K562 (cell line): ENCODE results near the gene PTPN18. TPM values are rescaled to one million over a fixed set of nuclear protein-coding genes. Genes with fewer than 3 reads are reported as not detected.

Experiments used
- ATF7 ChIP-seq: fragments of 450-650 bp; IDR thresholded peaks from 2 replicates; pipeline ENCODE4 v1.7.1; 2014; ENCODE audit warnings: mild to moderate bottlenecking, moderate library complexity
- BRD4 ChIP-seq: fragments of 200-600 bp; sonication (generic); IDR thresholded peaks from 2 replicates; pipeline ENCODE4 v1.6.1; 2017; ENCODE audit warnings: inconsistent platforms
- CCAR2 ChIP-seq: fragments of 200-400 bp; formaldehyde crosslinking; IDR thresholded peaks from 2 replicates; pipeline ENCODE4 v1.6.1; 2017; ENCODE audit warnings: mild to moderate bottlenecking, low read depth, low read length
- GATAD2B ChIP-seq: fragments of 450-650 bp; IDR thresholded peaks from 2 replicates; pipeline ENCODE4 v1.6.1; 2017; ENCODE audit warnings: mild to moderate bottlenecking, borderline replicate concordance
- JUND ChIP-seq, 2 experiments: IDR thresholded peaks; 2 replicates in 1 of 2; 3 replicates in 1 of 2; pipeline ENCODE4 v1.6.1; 2011; ENCODE audit warnings: borderline replicate concordance in 2 of 2, low read depth in 2 of 2, low read length in 2 of 2, improper control_type of control experiment in 1 of 2, missing biosample characterization in 1 of 2, missing genetic modification characterization in 1 of 2, missing genetic modification reagents in 1 of 2
- NFE2L1 ChIP-seq: fragments of 450-650 bp; IDR thresholded peaks from 2 replicates; pipeline ENCODE4 v1.6.1; 2016; ENCODE audit warnings: missing genetic modification characterization, low read depth, mild to moderate bottlenecking, missing compliant biosample characterization, moderate library complexity, borderline replicate concordance
- TBP ChIP-seq: optimal IDR thresholded peaks from 2 replicates; pipeline ENCODE3; 2011; ENCODE audit warnings: low read depth, low read length, improper control_type of control experiment
- ZBTB1 ChIP-seq: sonication (generic); formaldehyde crosslinking; IDR thresholded peaks from 2 replicates; pipeline ENCODE4 v1.8.1; 2023; ENCODE audit warnings: missing genetic modification reagents, low read depth, mild to moderate bottlenecking, borderline replicate concordance
- ZBTB33 ChIP-seq: sonication (generic); formaldehyde crosslinking; IDR thresholded peaks from 2 replicates; pipeline ENCODE4 v1.8.1; 2023; ENCODE audit warnings: mild to moderate bottlenecking, missing genetic modification reagents
- ZNF165 ChIP-seq: fragments of 250-450 bp; sonication (Bioruptor Pico); IDR thresholded peaks from 2 replicates; pipeline ENCODE4 v1.4.0; 2020; ENCODE audit warnings: borderline replicate concordance
- ZNF24 ChIP-seq: fragments of 450-650 bp; IDR thresholded peaks from 2 replicates; pipeline ENCODE4 v1.6.1; 2016
- ZNF407 ChIP-seq: fragments of 450-650 bp; IDR thresholded peaks from 2 replicates; pipeline ENCODE4 v1.6.1; 2016; ENCODE audit warnings: low read depth
- polyA plus RNA-seq, 8 experiments: library from polyadenylated mRNA; depleted of rRNA in 4 of 8; stranded (reverse) in 5 of 8; unstranded in 3 of 8; fragments of >200 nt; fragmentation: Nextera tagmentation in 2 of 8; fragmentation: Illumina TruSeq in 1 of 8; extraction: Ambion mirVana in 2 of 8; extraction: Trizol in 1 of 8; gene quantifications; 2 replicates each; pipeline versions ENCODE4 v1.2.1 to v1.2.3, GENCODE V29; 2011 to 2014; ENCODE audit warnings: inconsistent platforms in 1 of 8, missing spikeins in 1 of 8
- total RNA-seq, 7 experiments: library from RNA; depleted of rRNA in 6 of 7; stranded (reverse); fragments of >200 nt in 6 of 7; fragmentation: Illumina TruSeq in 2 of 7; extraction: Trizol in 2 of 7; gene quantifications; 2 replicates each; pipeline versions ENCODE4 v1.2.1 to v1.2.3, GENCODE V29; 2011 to 2021; ENCODE audit warnings: low replicate concordance in 1 of 7
- TF ChIP-seq, protein P1 (sequence below): fragments of 250-450 bp; sonication (Bioruptor Pico); IDR thresholded peaks from 2 replicates; pipeline ENCODE4 v1.8.0; 2021; ENCODE audit warnings: mild to moderate bottlenecking, moderate library complexity
- TF ChIP-seq, protein P2 (sequence below): fragments of 450-650 bp; formaldehyde crosslinking; IDR thresholded peaks from 2 replicates; pipeline ENCODE4 v1.4.0; 2020; ENCODE audit warnings: mild to moderate bottlenecking

Gene PTPN18
- total and polyA plus RNA-seq, 9 of the 15 experiments (the other 6 are each of a cell fraction or from before 2014, with no cell fraction given) = 11.6 to 90.7 (median 49.6) TPM

DNA sequence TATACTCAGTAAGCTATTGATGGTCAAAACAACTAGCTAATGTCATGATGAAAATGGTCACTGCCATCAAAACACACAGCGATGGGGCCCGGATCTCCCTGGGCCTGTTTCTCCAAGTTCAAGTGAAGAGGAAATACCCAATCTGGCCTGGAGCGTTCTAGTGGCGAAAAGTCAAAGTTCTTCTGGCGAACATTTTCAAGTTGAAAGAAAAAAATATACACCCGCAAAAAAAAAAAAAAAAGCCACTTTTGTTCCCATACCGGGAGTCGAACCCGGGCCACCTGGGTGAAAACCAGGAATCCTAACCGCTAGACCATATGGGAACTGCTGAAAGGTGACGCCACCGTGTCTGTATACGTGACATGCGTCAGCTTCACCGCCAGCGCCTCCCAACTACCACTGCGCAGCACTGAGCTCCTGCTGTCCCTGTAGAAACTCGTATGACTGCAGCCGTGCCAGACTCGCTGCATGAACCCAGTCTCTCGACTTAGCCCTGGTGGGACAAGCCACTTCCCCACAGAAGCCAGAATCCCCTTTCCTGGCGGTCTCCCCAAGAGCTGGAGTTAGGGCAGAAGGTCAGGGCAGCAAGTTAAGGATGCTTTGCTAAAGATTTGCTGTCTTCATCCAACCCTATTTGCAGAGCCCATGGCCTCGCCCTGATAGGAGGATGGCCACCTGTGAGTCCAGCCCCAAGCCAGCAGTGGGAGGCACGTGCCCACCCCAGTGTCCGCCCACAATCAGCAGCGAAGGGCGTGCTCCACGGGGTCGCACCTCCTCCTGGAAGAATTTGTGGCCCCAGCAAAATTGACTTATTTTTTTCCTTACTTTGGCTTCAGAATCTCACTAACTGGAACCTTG is 18.8 kb upstream of the PTPN18 start (continued):
- TF ChIP-seq ZNF407 (peak; percentile 81), ATF7 (peak; percentile 78), ZNF165 (CRISPR knock-in tag) (no peak), GATAD2B (no peak), JUND (IDR thresholded peaks at IDR 0.05; ENCODE audit: borderline replicate concordance, low read depth, low read length) (peak; percentile 66), JUND (tag; IDR thresholded peaks at IDR 0.05; ENCODE audit: borderline replicate concordance, low read depth, low read length) (peak; percentile 41; the same call in 1 of the 3 replicates), NFE2L1 (no peak), BRD4 (peak; percentile 93), ZBTB1 (CRISPR knock-in tag) (no peak), ZBTB33 (CRISPR knock-in tag) (no peak), ZNF24 (no peak), CCAR2 (no peak), TBP (peak; percentile 99)
- TF ChIP-seq, protein P1, sequence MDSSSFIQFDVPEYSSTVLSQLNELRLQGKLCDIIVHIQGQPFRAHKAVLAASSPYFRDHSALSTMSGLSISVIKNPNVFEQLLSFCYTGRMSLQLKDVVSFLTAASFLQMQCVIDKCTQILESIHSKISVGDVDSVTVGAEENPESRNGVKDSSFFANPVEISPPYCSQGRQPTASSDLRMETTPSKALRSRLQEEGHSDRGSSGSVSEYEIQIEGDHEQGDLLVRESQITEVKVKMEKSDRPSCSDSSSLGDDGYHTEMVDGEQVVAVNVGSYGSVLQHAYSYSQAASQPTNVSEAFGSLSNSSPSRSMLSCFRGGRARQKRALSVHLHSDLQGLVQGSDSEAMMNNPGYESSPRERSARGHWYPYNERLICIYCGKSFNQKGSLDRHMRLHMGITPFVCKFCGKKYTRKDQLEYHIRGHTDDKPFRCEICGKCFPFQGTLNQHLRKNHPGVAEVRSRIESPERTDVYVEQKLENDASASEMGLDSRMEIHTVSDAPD = no peak
- TF ChIP-seq, protein P2, sequence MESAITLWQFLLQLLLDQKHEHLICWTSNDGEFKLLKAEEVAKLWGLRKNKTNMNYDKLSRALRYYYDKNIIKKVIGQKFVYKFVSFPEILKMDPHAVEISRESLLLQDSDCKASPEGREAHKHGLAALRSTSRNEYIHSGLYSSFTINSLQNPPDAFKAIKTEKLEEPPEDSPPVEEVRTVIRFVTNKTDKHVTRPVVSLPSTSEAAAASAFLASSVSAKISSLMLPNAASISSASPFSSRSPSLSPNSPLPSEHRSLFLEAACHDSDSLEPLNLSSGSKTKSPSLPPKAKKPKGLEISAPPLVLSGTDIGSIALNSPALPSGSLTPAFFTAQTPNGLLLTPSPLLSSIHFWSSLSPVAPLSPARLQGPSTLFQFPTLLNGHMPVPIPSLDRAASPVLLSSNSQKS = no peak
